Small intestine (tissue), 7 donors: ENCODE data around the gene TPI1. TPM values are rescaled to one million over a fixed set of nuclear protein-coding genes. Genes with fewer than 3 reads are reported as not detected.

Experiments used
- DNase-seq, 2 donors: peaks; one replicate each; pipeline versions ENCODE4 v3.0.0 to v3.0.0-alpha.2; 2013
- FAIRE-seq: peaks from 2 replicates; lab custom pipeline; 2012; peaks lifted over from hg19 to GRCh38; lab: Jason Lieb, UNC
- H3K27ac ChIP-seq, 3 donors: one replicate each; pipeline ENCODE4 v1.5.1; 2013; ENCODE audit warnings: low read length in 2 of 3, mild to moderate bottlenecking in 2 of 3, control low read depth in 1 of 3, inconsistent platforms in 1 of 3, low read depth in 1 of 3, moderate library complexity in 1 of 3
- H3K27me3 ChIP-seq, 3 donors: one replicate each; pipeline ENCODE4 v1.6.1; 2013; ENCODE audit warnings: low read length in 3 of 3, inconsistent platforms in 1 of 3; ENCODE audit not compliant: control insufficient read depth in 3 of 3, insufficient read depth in 3 of 3
- H3K36me3 ChIP-seq, 3 donors: one replicate each; pipeline ENCODE4 v1.6.1; 2013; ENCODE audit warnings: low read length in 3 of 3, inconsistent platforms in 1 of 3, low read depth in 1 of 3, mild to moderate bottlenecking in 1 of 3, moderate library complexity in 1 of 3; ENCODE audit not compliant: control insufficient read depth in 3 of 3, insufficient read depth in 2 of 3
- H3K4me1 ChIP-seq, 3 donors: one replicate each; pipeline ENCODE4 v1.6.1; 2013; ENCODE audit warnings: low read length in 2 of 3, inconsistent platforms in 1 of 3, low read depth in 1 of 3, mild to moderate bottlenecking in 1 of 3, moderate library complexity in 1 of 3; ENCODE audit not compliant: control insufficient read depth in 3 of 3, insufficient read depth in 2 of 3
- H3K4me3 ChIP-seq, 3 donors: one replicate each; pipeline ENCODE4 v1.5.1; 2013; ENCODE audit warnings: low read length in 3 of 3, control low read depth in 1 of 3, inconsistent platforms in 1 of 3, low read depth in 1 of 3, mild to moderate bottlenecking in 1 of 3, moderate library complexity in 1 of 3
- H3K9me3 ChIP-seq, 2 donors: one replicate each; pipeline ENCODE4 v1.6.1; 2013; ENCODE audit warnings: low read depth in 1 of 2, low read length in 1 of 2; ENCODE audit not compliant: control insufficient read depth in 2 of 2, insufficient read depth in 1 of 2
- WGBS, 3 donors: extraction: QIAGEN DNeasy Blood & Tissue Kit; methylation state at CpG; one replicate each; pipeline ENCODE4 v1.1.7; 2013; 5-methylcytosine and 5-hydroxymethylcytosine counted together
- polyA plus RNA-seq, 4 donors: library from polyadenylated mRNA; stranded (reverse) in 3 of 4; unstranded in 1 of 4; fragments of 200-250 nt in 3 of 4; fragments of 120-200 nt in 1 of 4; gene quantifications; one replicate each; pipeline versions ENCODE4 v1.2.1 to v1.2.3, GENCODE V29; 2013
- donor health status: healthy with polysubstance abuse.
- donor health status: control.
- donor health status: control.
- donor health status: Bipolar disorder and iron deficiency.
- donor health status: healthy.

TPI1 gene
- polyA plus RNA-seq, 4 donors = 574 to 1,439 (median 1,040) TPM

DNA sequence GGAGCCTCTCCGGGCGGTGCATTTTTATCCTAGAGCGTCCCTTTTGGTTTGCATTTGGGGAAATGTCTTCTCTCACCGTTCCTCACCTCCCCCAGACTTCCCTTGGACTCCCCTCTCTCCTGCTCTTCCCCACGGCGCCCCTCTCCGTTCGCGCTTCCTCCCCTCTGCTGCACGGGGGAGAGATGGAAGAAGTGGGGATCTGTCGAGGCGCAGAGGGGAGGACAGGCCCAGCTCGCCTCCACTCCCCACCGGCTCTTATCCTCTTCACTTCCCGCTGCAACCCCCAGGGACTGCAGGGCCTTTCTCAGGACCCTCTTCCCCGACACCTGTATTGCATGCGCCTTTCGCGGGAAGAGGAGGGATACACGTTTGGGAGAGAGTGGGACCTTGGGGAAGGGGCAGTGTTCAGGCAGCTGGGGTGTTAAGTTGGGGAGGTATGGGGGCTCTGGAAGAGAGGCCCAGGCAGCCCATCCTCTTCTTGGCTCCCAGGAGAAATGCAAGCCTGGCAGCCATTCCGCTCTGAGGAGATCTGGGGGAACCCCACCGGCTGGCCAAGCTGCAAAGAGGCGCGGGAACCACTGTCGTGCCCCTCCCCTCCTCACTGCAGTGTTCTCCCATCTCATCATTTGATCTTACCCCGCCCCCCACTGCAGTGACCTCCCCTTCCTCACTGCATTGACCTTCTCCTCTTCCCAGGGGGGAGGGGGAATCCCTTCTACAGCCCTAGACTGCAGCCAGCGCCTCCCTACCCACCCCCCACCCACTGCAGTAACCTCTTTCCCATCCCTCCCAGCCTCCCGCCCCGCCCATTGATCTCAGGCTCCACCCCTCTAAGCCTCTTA, 47.8 kb downstream of the TPI1 start:
- Histone ChIP-seq H3K4me3 (peak overlapping the region; percentile 23 to 58 (median 55)), H3K9me3 (no peaks in the 10 kb centered on the region), H3K27ac (peak overlapping the region in 1 of 3 donors; percentile 39), H3K27me3 (peaks cover 0 to 35% (median 0%) of the 10 kb centered on the region in 3 donors), H3K4me1 (peaks cover 0 to 13% (median 5%) of the 10 kb centered on the region in 3 donors), H3K36me3 (peaks cover 0 to 7% (median 0%) of the 10 kb centered on the region in 3 donors)
- WGBS, 3 donors = 13 to 20% (median 17%) methylated on average over 25 to 29 of the region's 29 CpGs
- no peak for DNase-seq
- FAIRE-seq = no peak

- DNase-seq (no peak), FAIRE-seq (no peak)
- peaks cover 0 to 13% (median 5%) of the 10 kb centered on the region in 3 donors for H3K4me1 ChIP-seq
- peaks cover 0 to 7% (median 0%) of the 10 kb centered on the region in 3 donors for H3K36me3 ChIP-seq
- H3K27ac ChIP-seq = no peak overlapping the region
- 62 to 80% (median 80%) methylated on average over 14 of the region's 14 CpGs for WGBS, 3 donors
- H3K9me3 ChIP-seq = no peaks in the 10 kb centered on the region
- H3K4me3 ChIP-seq = no peak overlapping the region
- peaks cover 0 to 35% (median 0%) of the 10 kb centered on the region in 3 donors for H3K27me3 ChIP-seq
These were observed 48.5 kb downstream of the TPI1 start for GRCh38 chr12:6915789-6916285.

DNA sequence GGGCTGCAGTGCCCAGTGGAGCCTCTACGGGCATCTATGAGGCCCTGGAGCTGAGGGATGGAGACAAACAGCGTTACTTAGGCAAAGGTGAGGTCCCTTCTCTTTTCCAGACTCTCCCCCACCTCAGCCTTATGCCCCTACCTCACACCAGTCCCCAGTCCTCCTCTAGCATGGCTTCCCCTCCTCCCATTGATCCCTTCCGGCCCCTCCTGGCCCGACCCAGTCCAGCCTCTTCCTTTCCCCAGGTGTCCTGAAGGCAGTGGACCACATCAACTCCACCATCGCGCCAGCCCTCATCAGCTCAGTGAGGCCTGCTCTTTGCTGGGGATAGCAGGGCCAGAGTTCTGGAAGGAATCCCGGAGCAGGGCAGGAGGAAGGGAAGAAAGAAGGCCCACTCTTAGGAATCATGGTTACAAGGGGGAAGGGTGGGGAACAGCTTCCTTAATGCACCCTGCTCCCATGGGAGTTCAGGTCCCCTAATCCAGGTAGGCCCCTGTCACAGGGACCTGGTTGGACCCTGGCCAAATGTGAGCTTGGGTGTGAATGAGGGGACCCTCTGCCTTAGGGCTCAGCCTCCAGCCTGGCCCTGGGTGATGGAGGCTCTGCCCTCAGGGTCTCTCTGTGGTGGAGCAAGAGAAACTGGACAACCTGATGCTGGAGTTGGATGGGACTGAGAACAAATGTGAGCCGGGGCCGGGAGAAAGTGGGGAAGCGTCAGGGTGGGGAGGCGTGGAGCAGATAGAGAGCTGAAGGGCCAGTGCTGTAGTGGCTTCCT, 49.3 kb downstream of the TPI1 start:
- no peak for FAIRE-seq
- H3K27ac ChIP-seq = no peak overlapping the region
- DNase-seq = no peak

DNA sequence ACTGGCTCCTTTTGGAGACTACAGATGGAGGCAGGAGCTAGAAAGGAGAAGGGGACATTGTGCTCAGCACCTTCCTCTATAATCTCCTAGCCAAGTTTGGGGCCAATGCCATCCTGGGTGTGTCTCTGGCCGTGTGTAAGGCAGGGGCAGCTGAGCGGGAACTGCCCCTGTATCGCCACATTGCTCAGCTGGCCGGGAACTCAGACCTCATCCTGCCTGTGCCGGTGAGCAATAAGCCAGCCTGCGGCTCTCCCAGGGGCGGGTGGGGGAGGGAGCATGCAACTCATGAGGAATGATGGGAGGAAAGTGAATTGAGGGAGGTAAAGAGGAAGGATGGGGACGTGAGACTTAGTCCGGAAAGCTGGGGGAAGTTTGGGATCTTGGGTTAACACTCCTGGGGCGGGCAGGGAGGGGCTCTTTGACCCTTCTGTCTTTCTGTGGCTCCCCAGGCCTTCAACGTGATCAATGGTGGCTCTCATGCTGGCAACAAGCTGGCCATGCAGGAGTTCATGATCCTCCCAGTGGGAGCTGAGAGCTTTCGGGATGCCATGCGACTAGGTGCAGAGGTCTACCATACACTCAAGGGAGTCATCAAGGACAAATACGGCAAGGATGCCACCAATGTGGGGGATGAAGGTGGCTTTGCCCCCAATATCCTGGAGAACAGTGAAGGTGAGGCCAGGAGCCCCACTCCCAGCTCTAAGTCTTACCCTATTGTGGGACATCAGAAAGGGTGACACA, 50.3 kb downstream of the TPI1 start:
- H3K36me3 ChIP-seq = peaks cover 0 to 10% (median 0%) of the 10 kb centered on the region in 3 donors
- 83 to 85% (median 84%) methylated on average over 14 of the region's 14 CpGs for WGBS, 3 donors
- no peaks in the 10 kb centered on the region for H3K9me3 ChIP-seq
- H3K4me1 ChIP-seq = peaks cover 0 to 13% (median 5%) of the 10 kb centered on the region in 3 donors
- H3K27ac ChIP-seq = no peak overlapping the region
- FAIRE-seq = no peak
- H3K27me3 ChIP-seq = peaks cover 0 to 27% (median 0%) of the 10 kb centered on the region in 3 donors
- no peak for DNase-seq
- no peak overlapping the region for H3K4me3 ChIP-seq

More for the DNA sequence above, 49.3 kb downstream of the TPI1 start:
- Histone ChIP-seq H3K4me3 (no peak overlapping the region), H3K36me3 (peaks cover 0 to 7% (median 0%) of the 10 kb centered on the region in 3 donors), H3K4me1 (peaks cover 0 to 13% (median 5%) of the 10 kb centered on the region in 3 donors), H3K9me3 (no peaks in the 10 kb centered on the region), H3K27me3 (peaks cover 0 to 35% (median 0%) of the 10 kb centered on the region in 3 donors)
- 93 to 95% (median 94%) methylated on average over 11 of the region's 11 CpGs for WGBS, 3 donors

GRCh38 chr12:6919588-6919987, 52.3 kb downstream of the TPI1 start:
- Histone ChIP-seq H3K27ac (no peak overlapping the region), H3K27me3 (peaks cover 0 to 11% (median 0%) of the 10 kb centered on the region in 3 donors), H3K9me3 (no peaks in the 10 kb centered on the region), H3K36me3 (peaks cover 0 to 10% (median 0%) of the 10 kb centered on the region in 3 donors), H3K4me3 (no peak overlapping the region), H3K4me1 (peaks cover 0 to 9% (median 5%) of the 10 kb centered on the region in 3 donors)
- WGBS, 3 donors = 61 to 81% (median 75%) methylated on average over 7 of the region's 7 CpGs
- FAIRE-seq (no peak), DNase-seq (no peak)

Other genes with a start within 250 kb of the TPI1 start
- 10 to 100 TPM in 1 of 4 donors, 1 to 10 TPM in 3; 6.2 to 19.7 (median 8.3) TPM for gene LPAR5, start 231.6 kb upstream of the TPI1 start, polyA plus RNA-seq
- 1 to 10 TPM; 2.6 to 5.9 (median 3.6) TPM for gene ACRBP, start 220.1 kb upstream of the TPI1 start, polyA plus RNA-seq
- 10 to 100 TPM; 29.3 to 61.0 (median 30.5) TPM for gene ING4, start 204.4 kb upstream of the TPI1 start, polyA plus RNA-seq
- gene ZNF384, start 178.2 kb upstream of the TPI1 start, polyA plus RNA-seq = 10 to 100 TPM; 26.2 to 82.3 (median 34.6) TPM
- gene PIANP, start 166.7 kb upstream of the TPI1 start, polyA plus RNA-seq = 1 to 10 TPM in 2 of 4 donors, not detected in 2; 1.7 to 3.4 TPM
- gene COPS7A, start 143.5 kb upstream of the TPI1 start, polyA plus RNA-seq = 10 to 100 TPM; 30.5 to 49.3 (median 36.1) TPM
- gene MLF2, start 114.4 kb upstream of the TPI1 start, polyA plus RNA-seq = 100 to 1,000 TPM; 163 to 233 (median 187) TPM
- gene PTMS, start 101.2 kb upstream of the TPI1 start, polyA plus RNA-seq = 100 to 1,000 TPM in 2 of 4 donors, 10 to 100 TPM in 2; 34.0 to 204 (median 122) TPM
- gene LAG3, start 95.0 kb upstream of the TPI1 start, polyA plus RNA-seq = 1 to 10 TPM in 2 of 4 donors, under 1 TPM in 2; 0.67 to 5.9 (median 1.3) TPM
- 10 to 100 TPM in 1 of 4 donors, 1 to 10 TPM in 2, under 1 TPM in 1; 0.89 to 19.1 (median 6.5) TPM for gene CD4, start 78.0 kb upstream of the TPI1 start, polyA plus RNA-seq
- 1 to 10 TPM in 3 of 4 donors, not detected in 1; 1.1 to 6.7 (median 5.1) TPM for gene GPR162, start 45.7 kb upstream of the TPI1 start, polyA plus RNA-seq
- gene P3H3, start 39.1 kb upstream of the TPI1 start, polyA plus RNA-seq = 10 to 100 TPM in 1 of 4 donors, 1 to 10 TPM in 2, under 1 TPM in 1; 0.89 to 18.3 (median 4.9) TPM
- gene GNB3, start 26.6 kb upstream of the TPI1 start, polyA plus RNA-seq = 1 to 10 TPM in 3 of 4 donors, not detected in 1; 1.0 to 5.5 (median 3.2) TPM
- gene CDCA3, start 16.2 kb upstream of the TPI1 start, polyA plus RNA-seq = 10 to 100 TPM; 30.3 to 99.1 (median 49.0) TPM
- 10 to 100 TPM; 31.9 to 54.0 (median 39.2) TPM for gene USP5, start 15.4 kb upstream of the TPI1 start, polyA plus RNA-seq
- gene SPSB2, start 5.8 kb downstream of the TPI1 start, polyA plus RNA-seq = 10 to 100 TPM in 3 of 4 donors, 1 to 10 TPM in 1; 9.7 to 22.5 (median 12.7) TPM
- 1 to 10 TPM; 3.6 to 8.2 (median 4.7) TPM for gene LRRC23, start 37.3 kb downstream of the TPI1 start, polyA plus RNA-seq
- gene ENO2, start 47.0 kb downstream of the TPI1 start, polyA plus RNA-seq = 10 to 100 TPM in 1 of 4 donors, 1 to 10 TPM in 2, under 1 TPM in 1; 0.67 to 19.1 (median 3.1) TPM
- 10 to 100 TPM; 34.0 to 63.3 (median 46.2) TPM for gene ATN1, start 60.4 kb downstream of the TPI1 start, polyA plus RNA-seq
- gene RNU7-1, start 76.3 kb downstream of the TPI1 start, polyA plus RNA-seq = not detected
- 100 to 1,000 TPM; 119 to 379 (median 273) TPM for gene C12orf57, start 76.5 kb downstream of the TPI1 start, polyA plus RNA-seq
- 10 to 100 TPM; 37.4 to 81.1 (median 58.7) TPM for gene PTPN6, start 83.8 kb downstream of the TPI1 start, polyA plus RNA-seq
- 100 to 1,000 TPM; 165 to 311 (median 212) TPM for gene PHB2, start 103.1 kb downstream of the TPI1 start, polyA plus RNA-seq
- gene EMG1, start 103.4 kb downstream of the TPI1 start, polyA plus RNA-seq = 10 to 100 TPM; 12.3 to 39.3 (median 23.2) TPM
- 10 to 100 TPM; 67.8 to 95.9 (median 77.3) TPM for gene LPCAT3, start 150.9 kb downstream of the TPI1 start, polyA plus RNA-seq
- 100 to 1,000 TPM in 1 of 4 donors, 10 to 100 TPM in 2, 1 to 10 TPM in 1; 4.7 to 196 (median 35.0) TPM for gene C1S, start 193.2 kb downstream of the TPI1 start, polyA plus RNA-seq
- 100 to 1,000 TPM in 1 of 4 donors, 10 to 100 TPM in 2, 1 to 10 TPM in 1; 4.5 to 254 (median 22.9) TPM for gene C1R, start 224.9 kb downstream of the TPI1 start, polyA plus RNA-seq
- gene C1RL, start 241.7 kb downstream of the TPI1 start, polyA plus RNA-seq = 10 to 100 TPM in 3 of 4 donors, 1 to 10 TPM in 1; 10.0 to 77.1 (median 22.1) TPM